Measurements from ENCODE around the gene HYAL2.
"Not testable (repeated sequence)": the region's sequence is repeated elsewhere in the genome, so short reads cannot be mapped to it uniquely, and the experiment has no call there.

HYAL2 gene

DNA sequence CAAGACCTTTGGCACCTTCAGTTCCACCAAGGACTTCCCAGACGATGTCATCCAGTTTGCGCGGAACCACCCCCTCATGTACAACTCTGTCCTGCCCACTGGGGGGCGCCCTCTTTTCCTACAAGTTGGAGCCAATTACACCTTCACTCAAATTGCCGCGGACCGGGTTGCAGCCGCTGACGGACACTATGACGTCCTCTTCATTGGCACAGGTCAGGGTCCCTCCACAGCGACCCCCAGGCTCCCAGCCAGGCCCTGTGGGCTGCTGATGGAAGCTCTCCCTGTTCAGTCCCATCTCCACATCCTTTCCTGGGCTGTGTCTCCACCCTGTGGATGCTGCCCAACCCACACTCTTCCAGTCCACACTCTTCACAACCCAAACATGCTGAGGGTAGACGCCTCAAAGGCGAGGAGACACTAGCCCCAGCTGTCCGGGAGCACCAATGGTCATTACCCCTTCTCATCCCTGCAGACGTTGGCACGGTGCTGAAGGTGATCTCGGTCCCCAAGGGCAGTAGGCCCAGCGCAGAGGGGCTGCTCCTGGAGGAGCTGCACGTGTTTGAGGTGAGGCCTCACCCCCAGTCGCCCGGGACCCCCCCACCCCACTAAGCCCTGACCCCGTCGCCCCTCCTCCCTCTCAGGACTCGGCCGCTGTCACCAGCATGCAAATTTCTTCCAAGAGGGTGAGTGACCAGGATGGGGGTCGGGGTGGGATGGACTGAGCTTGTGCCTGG is 48.0 kb downstream of the HYAL2 start:
- Histone ChIP-seq H3K4me1 (ENCODE audit: control insufficient read depth, insufficient read depth, low read length) (peaks cover 41% of the 10 kb centered on the region), H3K27me3 (ENCODE audit: control insufficient read depth in 1 of 2, insufficient read depth in 2 of 2, low read length in 2 of 2) (peaks cover 5 to 20% of the 10 kb centered on the region in 2 donors), H3K36me3 (ENCODE audit: control insufficient read depth in 2 of 2, insufficient read depth in 2 of 2, low read length in 2 of 2) (no peaks in the 10 kb centered on the region), H3K4me3 (ENCODE audit: low read length in 2 of 2) (no peak overlapping the region), H3K27ac (ENCODE audit: low read length) (no peak overlapping the region), H3K9ac (ENCODE audit: low read length in 2 of 2) (no peak overlapping the region), H3K9me3 (ENCODE audit: control insufficient read depth in 2 of 2, low read length in 2 of 2) (no peaks in the 10 kb centered on the region)

DNA sequence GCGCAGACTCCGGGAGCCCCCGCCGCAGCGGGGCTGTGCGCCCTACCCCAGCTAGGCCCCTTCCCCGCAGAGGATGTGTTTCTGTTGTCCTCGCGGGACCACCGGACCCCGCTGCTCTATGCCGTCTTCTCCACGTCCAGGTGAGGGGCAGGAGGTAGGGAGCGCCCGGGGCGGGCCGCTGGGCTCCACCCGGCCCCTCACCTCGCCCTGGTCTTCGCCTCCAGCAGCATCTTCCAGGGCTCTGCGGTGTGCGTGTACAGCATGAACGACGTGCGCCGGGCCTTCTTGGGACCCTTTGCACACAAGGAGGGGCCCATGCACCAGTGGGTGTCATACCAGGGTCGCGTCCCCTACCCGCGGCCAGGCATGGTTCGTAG is 48.9 kb downstream of the HYAL2 start:
- Histone ChIP-seq H3K9ac (ENCODE audit: low read length in 2 of 2) (no peak overlapping the region), H3K9me3 (ENCODE audit: control insufficient read depth in 2 of 2, low read length in 2 of 2) (no peaks in the 10 kb centered on the region), H3K4me1 (ENCODE audit: control insufficient read depth, insufficient read depth, low read length) (peaks cover 41% of the 10 kb centered on the region), H3K4me3 (ENCODE audit: low read length in 2 of 2) (no peak overlapping the region), H3K27ac (ENCODE audit: low read length) (no peak overlapping the region), H3K36me3 (ENCODE audit: control insufficient read depth in 2 of 2, insufficient read depth in 2 of 2, low read length in 2 of 2) (no peaks in the 10 kb centered on the region), H3K27me3 (ENCODE audit: control insufficient read depth in 1 of 2, insufficient read depth in 2 of 2, low read length in 2 of 2) (peaks cover 5 to 20% of the 10 kb centered on the region in 2 donors)

DNA sequence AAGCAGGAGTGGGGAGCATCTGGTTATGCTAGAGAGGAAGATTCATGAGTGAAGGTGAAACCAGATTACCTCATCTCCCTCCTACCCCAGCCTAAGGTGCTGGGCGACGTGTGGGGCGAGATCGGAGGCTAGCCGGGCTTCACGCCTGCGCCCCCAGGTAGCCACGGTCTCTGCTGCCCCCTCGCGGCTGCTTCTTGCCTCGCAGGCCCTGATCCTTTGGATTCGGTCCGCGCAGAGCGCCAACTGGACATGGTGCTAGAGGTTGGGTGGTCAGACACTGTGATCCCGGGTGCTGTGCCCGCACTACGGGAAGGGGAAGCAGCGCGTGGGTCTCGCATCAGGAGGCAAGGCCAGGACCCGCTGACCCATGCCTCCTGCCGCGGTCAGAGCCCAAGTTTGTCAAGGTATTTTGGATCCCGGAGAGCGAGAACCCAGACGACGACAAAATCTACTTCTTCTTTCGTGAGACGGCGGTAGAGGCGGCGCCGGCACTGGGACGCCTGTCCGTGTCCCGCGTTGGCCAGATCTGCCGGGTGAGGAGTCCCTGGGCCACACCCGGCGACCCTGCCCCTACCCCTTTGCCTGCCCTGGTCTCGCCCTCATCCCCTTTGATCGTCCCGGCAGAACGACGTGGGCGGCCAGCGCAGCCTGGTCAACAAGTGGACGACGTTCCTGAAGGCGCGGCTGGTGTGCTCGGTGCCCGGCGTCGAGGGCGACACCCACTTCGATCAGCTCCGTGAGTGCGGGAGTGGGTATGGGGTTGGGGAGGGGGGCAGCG is 49.4 kb downstream of the HYAL2 start:
- no peak overlapping the region for H3K27ac ChIP-seq (ENCODE audit: low read length)
- peaks cover 41% of the 10 kb centered on the region for H3K4me1 ChIP-seq (ENCODE audit: control insufficient read depth, insufficient read depth, low read length)
- peaks cover 5 to 20% of the 10 kb centered on the region in 2 donors for H3K27me3 ChIP-seq (ENCODE audit: control insufficient read depth in 1 of 2, insufficient read depth in 2 of 2, low read length in 2 of 2)
- H3K4me3 ChIP-seq (ENCODE audit: low read length in 2 of 2): peak overlapping the region in 1 of 2 donors; percentile 70
- peak overlapping the region in 1 of 2 donors; percentile 60 for H3K9ac ChIP-seq (ENCODE audit: low read length in 2 of 2)
- H3K9me3 ChIP-seq (ENCODE audit: control insufficient read depth in 2 of 2, low read length in 2 of 2): no peaks in the 10 kb centered on the region
- H3K36me3 ChIP-seq (ENCODE audit: control insufficient read depth in 2 of 2, insufficient read depth in 2 of 2, low read length in 2 of 2): no peaks in the 10 kb centered on the region

DNA sequence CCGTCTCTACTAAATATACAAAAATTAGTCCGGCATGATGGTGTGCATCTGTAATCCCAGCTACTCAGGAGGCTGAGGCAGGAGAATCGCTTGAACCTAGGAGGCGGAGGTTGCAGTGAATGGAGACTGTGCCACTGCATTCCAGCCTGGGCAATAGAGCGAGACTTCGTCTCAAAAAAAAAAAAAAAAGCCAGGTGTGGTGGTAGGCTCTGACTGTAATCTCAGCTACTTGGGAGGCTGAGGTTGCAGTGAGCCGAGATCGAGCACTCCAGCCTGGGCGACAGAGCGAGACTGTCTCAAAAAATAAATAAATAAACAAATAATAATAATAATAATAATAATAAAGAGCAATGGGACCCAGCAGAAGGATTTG is 50.0 kb downstream of the HYAL2 start:
- H3K4me3 ChIP-seq (ENCODE audit: low read length in 2 of 2); H3K9me3 ChIP-seq (ENCODE audit: control insufficient read depth in 2 of 2, low read length in 2 of 2); H3K36me3 ChIP-seq (ENCODE audit: control insufficient read depth in 2 of 2, insufficient read depth in 2 of 2, low read length in 2 of 2); H3K9ac ChIP-seq (ENCODE audit: low read length in 2 of 2); H3K27ac ChIP-seq (ENCODE audit: low read length): not testable (repeated sequence)
- H3K4me1 ChIP-seq (ENCODE audit: control insufficient read depth, insufficient read depth, low read length): peaks cover 43% of the 10 kb centered on the region
- H3K27me3 ChIP-seq (ENCODE audit: control insufficient read depth in 1 of 2, insufficient read depth in 2 of 2, low read length in 2 of 2): peaks cover 5 to 20% of the 10 kb centered on the region in 2 donors

DNA sequence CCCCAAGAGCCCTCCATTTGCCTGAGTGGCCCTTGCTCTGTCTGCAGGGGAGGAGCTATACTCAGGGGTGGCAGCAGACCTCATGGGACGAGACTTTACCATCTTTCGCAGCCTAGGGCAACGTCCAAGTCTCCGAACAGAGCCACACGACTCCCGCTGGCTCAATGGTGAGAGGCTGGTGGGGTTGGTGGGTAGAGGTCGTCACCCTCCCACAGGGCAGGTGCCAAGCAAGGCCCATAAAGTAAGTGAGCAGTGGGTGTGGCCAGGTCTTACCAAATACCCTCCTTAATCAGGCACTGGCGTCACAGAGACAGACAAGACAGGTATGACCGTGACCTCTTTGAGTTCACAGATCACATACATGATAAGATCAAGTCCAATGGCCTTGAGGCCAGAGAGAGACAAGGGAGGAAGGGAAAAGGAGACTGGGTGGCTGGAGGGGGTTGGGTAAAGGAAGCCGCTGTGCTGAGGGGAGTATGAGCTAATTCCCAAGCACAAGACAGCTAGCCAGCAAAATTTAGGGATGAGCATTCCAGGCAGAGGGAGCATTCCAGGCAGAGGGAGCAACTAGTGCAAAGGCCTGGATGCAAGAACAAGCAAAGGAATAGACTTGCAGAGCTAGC is 51.1 kb downstream of the HYAL2 start:
- Histone ChIP-seq H3K9ac (ENCODE audit: low read length in 2 of 2) (no peak overlapping the region), H3K27me3 (ENCODE audit: control insufficient read depth in 1 of 2, insufficient read depth in 2 of 2, low read length in 2 of 2) (peaks cover 5 to 20% of the 10 kb centered on the region in 2 donors), H3K9me3 (ENCODE audit: control insufficient read depth in 2 of 2, low read length in 2 of 2) (no peaks in the 10 kb centered on the region), H3K4me3 (ENCODE audit: low read length in 2 of 2) (no peak overlapping the region), H3K4me1 (ENCODE audit: control insufficient read depth, insufficient read depth, low read length) (peaks cover 54% of the 10 kb centered on the region), H3K36me3 (ENCODE audit: control insufficient read depth in 2 of 2, insufficient read depth in 2 of 2, low read length in 2 of 2) (no peaks in the 10 kb centered on the region), H3K27ac (ENCODE audit: low read length) (no peak overlapping the region)

DNA sequence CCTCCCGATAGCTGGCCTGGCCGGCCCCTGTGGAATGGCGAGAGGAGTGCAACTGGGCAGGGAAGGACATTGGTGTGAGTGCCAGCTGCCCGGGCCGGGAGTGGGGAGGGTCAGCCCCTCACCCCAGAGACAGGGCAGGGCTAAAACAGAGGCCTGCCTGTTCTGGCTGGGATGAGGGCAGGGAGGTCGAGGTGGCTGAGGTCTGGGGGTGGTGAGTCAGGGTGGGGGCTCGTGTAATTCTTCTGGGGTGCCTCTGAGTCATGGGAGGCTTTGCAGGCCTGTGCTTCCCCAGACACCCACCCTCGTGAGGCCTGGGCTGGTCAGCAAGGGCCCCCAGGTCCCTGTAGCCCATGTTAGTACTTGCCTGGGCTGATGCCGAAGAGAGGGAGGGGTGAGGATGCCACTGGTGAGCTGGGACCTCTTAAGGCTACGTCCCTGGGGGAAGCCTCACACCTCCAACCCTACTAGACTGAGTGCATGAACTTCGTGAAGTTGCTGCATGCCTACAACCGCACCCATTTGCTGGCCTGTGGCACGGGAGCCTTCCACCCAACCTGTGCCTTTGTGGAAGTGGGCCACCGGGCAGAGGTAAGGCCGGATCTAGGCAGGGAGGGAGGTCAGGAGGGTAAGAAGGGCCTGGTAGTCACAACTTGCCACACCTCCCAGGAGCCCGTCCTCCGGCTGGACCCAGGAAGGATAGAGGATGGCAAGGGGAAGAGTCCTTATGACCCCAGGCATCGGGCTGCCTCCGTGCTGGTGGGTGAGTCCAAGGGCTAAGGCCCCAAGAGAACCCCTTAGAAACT is 51.9 kb downstream of the HYAL2 start:
- Histone ChIP-seq H3K27me3 (ENCODE audit: control insufficient read depth in 1 of 2, insufficient read depth in 2 of 2, low read length in 2 of 2) (peaks cover 5 to 20% of the 10 kb centered on the region in 2 donors), H3K27ac (ENCODE audit: low read length) (no peak overlapping the region), H3K4me3 (ENCODE audit: low read length in 2 of 2) (peak overlapping the region in 1 of 2 donors; percentile 78), H3K9me3 (ENCODE audit: control insufficient read depth in 2 of 2, low read length in 2 of 2) (no peaks in the 10 kb centered on the region), H3K9ac (ENCODE audit: low read length in 2 of 2) (no peak overlapping the region), H3K36me3 (ENCODE audit: control insufficient read depth in 2 of 2, insufficient read depth in 2 of 2, low read length in 2 of 2) (no peaks in the 10 kb centered on the region), H3K4me1 (ENCODE audit: control insufficient read depth, insufficient read depth, low read length) (peaks cover 62% of the 10 kb centered on the region)

DNA sequence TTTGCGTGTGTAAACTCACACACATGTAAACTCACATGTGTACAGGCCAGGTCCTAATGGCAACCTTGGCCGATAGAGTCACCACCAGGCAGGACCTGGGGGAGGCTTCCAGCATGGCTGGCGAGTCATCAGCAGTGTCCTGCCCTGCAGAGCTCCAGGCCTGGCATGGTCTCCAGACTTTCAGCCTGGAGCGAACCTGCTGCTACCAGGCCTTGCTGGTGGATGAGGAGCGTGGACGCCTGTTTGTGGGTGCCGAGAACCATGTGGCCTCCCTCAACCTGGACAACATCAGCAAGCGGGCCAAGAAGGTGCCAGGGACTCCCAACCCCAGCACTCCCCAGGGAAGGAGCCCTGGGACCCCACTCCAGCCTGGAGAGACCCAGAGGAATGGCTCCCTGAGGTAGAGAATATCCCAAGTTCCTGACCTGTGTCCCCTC is 52.5 kb downstream of the HYAL2 start:
- Histone ChIP-seq H3K4me3 (ENCODE audit: low read length in 2 of 2) (peak overlapping the region in 1 of 2 donors; percentile 78), H3K27me3 (ENCODE audit: control insufficient read depth in 1 of 2, insufficient read depth in 2 of 2, low read length in 2 of 2) (peaks cover 3 to 18% of the 10 kb centered on the region in 2 donors), H3K9ac (ENCODE audit: low read length in 2 of 2) (peak overlapping the region in 1 of 2 donors; percentile 13), H3K9me3 (ENCODE audit: control insufficient read depth in 2 of 2, low read length in 2 of 2) (no peaks in the 10 kb centered on the region), H3K36me3 (ENCODE audit: control insufficient read depth in 2 of 2, insufficient read depth in 2 of 2, low read length in 2 of 2) (no peaks in the 10 kb centered on the region), H3K27ac (ENCODE audit: low read length) (peak overlapping the region; percentile 37), H3K4me1 (ENCODE audit: control insufficient read depth, insufficient read depth, low read length) (peaks cover 67% of the 10 kb centered on the region)

DNA sequence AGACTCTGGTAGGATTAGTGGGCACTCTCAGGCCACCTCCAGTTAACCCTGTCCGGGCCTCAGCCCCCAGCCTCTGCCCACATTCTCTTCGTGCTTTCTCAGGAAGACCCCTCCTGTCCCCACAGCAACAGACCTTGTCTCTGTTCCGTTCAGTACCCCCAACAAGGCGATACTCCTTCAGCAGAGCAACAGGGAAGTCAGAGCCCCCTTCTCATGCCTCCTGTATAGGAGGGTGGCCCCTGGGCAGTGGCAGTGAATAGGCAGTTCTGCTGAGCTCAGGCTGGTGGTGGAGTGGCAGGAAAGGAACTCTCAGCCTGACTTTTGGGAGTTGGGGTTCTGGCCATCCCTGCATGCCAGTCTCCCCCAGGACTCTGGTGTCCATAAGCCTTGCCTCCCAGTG is 53.1 kb downstream of the HYAL2 start:
- Histone ChIP-seq H3K27me3 (ENCODE audit: control insufficient read depth in 1 of 2, insufficient read depth in 2 of 2, low read length in 2 of 2) (peaks cover under 1 to 12% of the 10 kb centered on the region in 2 donors), H3K9me3 (ENCODE audit: control insufficient read depth in 2 of 2, low read length in 2 of 2) (no peaks in the 10 kb centered on the region), H3K4me1 (ENCODE audit: control insufficient read depth, insufficient read depth, low read length) (peaks cover 70% of the 10 kb centered on the region), H3K27ac (ENCODE audit: low read length) (peak overlapping the region; percentile 37), H3K36me3 (ENCODE audit: control insufficient read depth in 2 of 2, insufficient read depth in 2 of 2, low read length in 2 of 2) (no peaks in the 10 kb centered on the region), H3K9ac (ENCODE audit: low read length in 2 of 2) (peak overlapping the region in 1 of 2 donors; percentile 47), H3K4me3 (ENCODE audit: low read length in 2 of 2) (peak overlapping the region in 1 of 2 donors; percentile 78)

DNA sequence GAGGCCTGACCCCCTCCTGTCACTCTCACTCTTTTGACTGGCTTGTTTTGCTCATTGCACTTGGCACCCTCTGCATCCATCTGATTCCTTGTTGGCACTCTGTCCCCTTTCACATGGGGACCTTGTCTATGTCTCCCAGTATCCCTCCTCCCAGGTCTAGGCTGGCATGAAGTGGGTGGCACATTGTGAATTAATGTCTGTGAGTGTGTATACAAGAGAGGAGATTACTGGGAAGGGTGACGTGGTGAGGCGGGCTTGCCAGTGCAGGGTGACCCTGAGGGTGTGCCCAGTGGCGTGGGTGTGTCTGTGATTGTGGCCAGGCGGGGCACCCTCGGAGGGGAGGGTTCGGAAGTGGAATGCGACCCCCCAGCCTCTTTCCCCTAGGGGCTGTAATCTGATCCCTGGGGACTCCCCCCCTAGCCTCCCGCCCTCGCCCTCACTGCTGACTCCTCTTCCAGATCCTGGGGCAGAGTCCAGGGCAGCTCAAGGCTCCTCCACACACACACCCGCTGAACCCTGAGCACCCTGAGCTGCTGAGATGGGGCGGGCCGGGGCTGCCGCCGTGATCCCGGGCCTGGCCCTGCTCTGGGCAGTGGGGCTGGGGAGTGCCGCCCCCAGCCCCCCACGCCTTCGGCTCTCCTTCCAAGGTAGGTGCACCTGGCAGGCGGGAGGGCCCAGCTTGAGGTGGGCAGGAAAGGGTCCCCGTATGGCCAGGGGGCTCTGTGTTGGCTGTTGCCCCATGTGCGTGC is 53.7 kb downstream of the HYAL2 start, which contains the start of gene SEMA3B:
SEMA3B (plus strand) TSS at position 445 of the 749 bp plus-strand sequence; CDS start at position 539, 94 bp downstream.
- no peaks in the 10 kb centered on the region for H3K36me3 ChIP-seq (ENCODE audit: control insufficient read depth in 2 of 2, insufficient read depth in 2 of 2, low read length in 2 of 2)
- H3K27me3 ChIP-seq (ENCODE audit: control insufficient read depth in 1 of 2, insufficient read depth in 2 of 2, low read length in 2 of 2): peaks cover 0 to 9% of the 10 kb centered on the region in 2 donors
- no peaks in the 10 kb centered on the region for H3K9me3 ChIP-seq (ENCODE audit: control insufficient read depth in 2 of 2, low read length in 2 of 2)
- H3K27ac ChIP-seq (ENCODE audit: low read length): peak within 1 kb of the TSS; percentile 96
- peak within 1 kb of the TSS; percentile 83 to 87 for H3K9ac ChIP-seq (ENCODE audit: low read length in 2 of 2)
- peak within 1 kb of the TSS; percentile 62 to 78 for H3K4me3 ChIP-seq (ENCODE audit: low read length in 2 of 2)
- peaks cover 74% of the 10 kb centered on the region for H3K4me1 ChIP-seq (ENCODE audit: control insufficient read depth, insufficient read depth, low read length)

Measured in stomach smooth muscle (tissue), 2 donors.